Neural progenitor cell (in vitro differentiated cells): ENCODE measurements around the gene ACKR3. TPM values are rescaled to one million over a fixed set of nuclear protein-coding genes. Genes with fewer than 3 reads are reported as not detected.

Experiments
- DNase-seq: peaks from one replicate; pipeline ENCODE4 v3.0.0-alpha.2; 2016; ENCODE audit warnings: low spot score
- H2AFZ ChIP-seq: fragments of 200-600 bp; sonication (generic); replicated peaks from 2 replicates; pipeline ENCODE4 v1.6.1; 2016; ENCODE audit warnings: antibody characterized with exemption
- H3F3A ChIP-seq: fragments of 200-600 bp; sonication (generic); 2 replicates; pipeline ENCODE4 v1.6.1; 2016; ENCODE audit warnings: antibody characterized with exemption, low read depth
- H3K27ac ChIP-seq: fragments of 200-600 bp; sonication (generic); 2 replicates; pipeline ENCODE4 v1.5.1; 2016; ENCODE audit warnings: mild to moderate bottlenecking
- H3K27me3 ChIP-seq: fragments of 200-600 bp; sonication (generic); 2 replicates; pipeline ENCODE4 v1.6.1; 2016; ENCODE audit warnings: mild to moderate bottlenecking, moderate library complexity
- H3K36me3 ChIP-seq: fragments of 200-600 bp; sonication (generic); 2 replicates; pipeline ENCODE4 v1.5.1; 2016
- H3K4me1 ChIP-seq: fragments of 200-600 bp; sonication (generic); 2 replicates; pipeline ENCODE4 v1.6.1; 2016; ENCODE audit warnings: mixed run types
- H3K4me2 ChIP-seq: fragments of 200-600 bp; sonication (generic); 2 replicates; pipeline ENCODE4 v1.6.1; 2016
- H3K4me3 ChIP-seq: fragments of 200-600 bp; sonication (generic); 2 replicates; pipeline ENCODE4 v1.5.1; 2016
- H3K79me2 ChIP-seq: fragments of 200-600 bp; sonication (generic); 2 replicates; pipeline ENCODE4 v1.6.1; 2016; ENCODE audit warnings: low read depth
- H3K9ac ChIP-seq: fragments of 200-600 bp; sonication (generic); 2 replicates; pipeline ENCODE4 v1.6.1; 2016
- H3K9me3 ChIP-seq: fragments of 200-600 bp; sonication (generic); 2 replicates; pipeline ENCODE4 v1.5.1; 2016; ENCODE audit warnings: low read depth
- H4K20me1 ChIP-seq: fragments of 200-600 bp; sonication (generic); 2 replicates; pipeline ENCODE4 v1.6.1; 2016; ENCODE audit warnings: low read depth
- H3K27ac Mint-ChIP-seq: 3 replicates; pipeline ENCODE4 v1.8.0; 2021; ENCODE audit warnings: mixed read lengths
- H3K27me3 Mint-ChIP-seq: 2 replicates; pipeline ENCODE4 v1.8.0; 2022; ENCODE audit warnings: low read depth, mild to moderate bottlenecking, inconsistent platforms, moderate library complexity, mixed read lengths; ENCODE audit not compliant: insufficient read depth
- H3K36me3 Mint-ChIP-seq: 3 replicates; pipeline ENCODE4 v1.8.0; 2021; ENCODE audit warnings: mixed read lengths
- H3K4me1 Mint-ChIP-seq: 3 replicates; pipeline ENCODE4 v1.8.0; 2021; ENCODE audit warnings: mixed read lengths
- H3K4me3 Mint-ChIP-seq: 3 replicates; pipeline ENCODE4 v1.8.0; 2021; ENCODE audit warnings: mild to moderate bottlenecking, moderate library complexity, mixed read lengths
- H3K9me3 Mint-ChIP-seq: 3 replicates; pipeline ENCODE4 v1.8.0; 2020; ENCODE audit warnings: mixed read lengths
- CTCF ChIP-seq: fragments of 200-600 bp; sonication (generic); IDR thresholded peaks from 2 replicates; pipeline ENCODE4 v1.5.1; 2017; ENCODE audit warnings: antibody characterized with exemption, mild to moderate bottlenecking
- EZH2 ChIP-seq: fragments of 200-600 bp; sonication (generic); IDR thresholded peaks from 2 replicates; pipeline ENCODE4 v1.6.1; 2017; ENCODE audit warnings: antibody characterized with exemption, mild to moderate bottlenecking, moderate library complexity
- EZH2phosphoT487 ChIP-seq: fragments of 200-600 bp; sonication (generic); IDR thresholded peaks from 2 replicates; pipeline ENCODE4 v1.6.1; 2017; ENCODE audit warnings: antibody characterized with exemption
- total RNA-seq: library from RNA; depleted of rRNA; stranded (reverse); fragments of >200 nt; gene quantifications from 2 replicates; pipeline ENCODE4 v1.2.3, GENCODE V29; 2015; ENCODE audit warnings: low replicate concordance

ACKR3 gene
- 0.71 and 1.6 TPM in 2 replicates for total RNA-seq

DNA sequence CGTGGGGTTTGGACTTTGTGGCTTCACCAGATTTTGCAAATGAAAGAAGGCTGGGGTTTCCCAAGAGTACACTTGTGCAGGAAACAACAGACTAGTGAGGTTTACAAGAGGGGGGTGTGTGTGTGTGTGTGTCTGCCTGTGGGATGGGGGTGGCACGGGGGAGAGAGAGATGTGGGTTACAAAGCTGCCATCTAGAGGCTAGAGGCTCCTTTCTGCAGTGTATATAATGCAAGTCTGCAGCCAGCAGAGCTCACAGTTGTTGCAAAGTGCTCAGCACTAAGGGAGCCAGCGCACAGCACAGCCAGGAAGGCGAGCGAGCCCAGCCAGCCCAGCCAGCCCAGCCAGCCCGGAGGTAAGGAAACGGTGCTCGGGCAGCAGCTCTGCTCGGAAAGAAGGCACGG, at the start of gene ACKR3:
TSS of gene ACKR3 (plus strand) at position 253 of the 401 bp plus-strand sequence. CDS start 10,641 bp downstream, outside the sequence.
- Histone ChIP-seq H3K27ac (peak within 1 kb of the TSS; percentile 48), H3K4me1 (peaks cover 62% of the 10 kb centered on the region), H3K9ac (no peak within 1 kb of the TSS), H3K9me3 (no peaks in the 10 kb centered on the region), H3K4me3 (peak within 1 kb of the TSS; percentile 33), H3K4me2 (peak within 1 kb of the TSS; percentile 71), H4K20me1 (no peaks in the 10 kb centered on the region), H3K36me3 (no peaks in the 10 kb centered on the region), H3K27me3 (peaks cover 45% of the 10 kb centered on the region), H3F3A (peaks cover 48% of the 10 kb centered on the region), H2AFZ (no peak within 1 kb of the TSS), H3K79me2 (no peaks in the 10 kb centered on the region)
- peak within 1 kb of the TSS; percentile 83 for H3K27ac Mint-ChIP-seq
- DNase-seq: peak; percentile 87
- no peaks in the 10 kb centered on the region for H3K9me3 Mint-ChIP-seq
- no peaks in the 10 kb centered on the region for H3K36me3 Mint-ChIP-seq
- TF ChIP-seq EZH2: no peak
- TF ChIP-seq EZH2phosphoT487: no peak
- TF ChIP-seq CTCF: peak; percentile 44
- peak within 1 kb of the TSS; percentile 90 for H3K4me3 Mint-ChIP-seq
- H3K4me1 Mint-ChIP-seq: peaks cover 86% of the 10 kb centered on the region
- peaks cover 23% of the 10 kb centered on the region for H3K27me3 Mint-ChIP-seq

- H3K9me3 ChIP-seq: no peaks in the 10 kb centered on the region
- Mint-ChIP-seq H3K36me3 (no peaks in the 10 kb centered on the region), H3K9me3 (peaks cover 2% of the 10 kb centered on the region)
These were observed 48.1 kb upstream of the ACKR3 start for GRCh38 chr2:236521556-236521955.

GRCh38 chr2:236523249-236523648, 46.4 kb upstream of the ACKR3 start:
- Histone ChIP-seq H3K9ac (no peak overlapping the region), H3K36me3 (no peaks in the 10 kb centered on the region), H4K20me1 (no peaks in the 10 kb centered on the region), H3K4me2 (no peak overlapping the region), H3K4me1 (no peaks in the 10 kb centered on the region), H3F3A (no peaks in the 10 kb centered on the region), H3K4me3 (no peak overlapping the region), H3K79me2 (no peaks in the 10 kb centered on the region), H2AFZ (no peak overlapping the region), H3K27me3 (no peaks in the 10 kb centered on the region), H3K9me3 (no peaks in the 10 kb centered on the region), H3K27ac (no peak overlapping the region)
- peaks cover 2% of the 10 kb centered on the region for H3K9me3 Mint-ChIP-seq
- no peak overlapping the region for H3K27ac Mint-ChIP-seq
- H3K27me3 Mint-ChIP-seq: no peaks in the 10 kb centered on the region
- H3K4me1 Mint-ChIP-seq: no peaks in the 10 kb centered on the region
- H3K36me3 Mint-ChIP-seq: no peaks in the 10 kb centered on the region
- DNase-seq: no peak
- no peak overlapping the region for H3K4me3 Mint-ChIP-seq
- no peak for TF ChIP-seq EZH2
- TF ChIP-seq EZH2phosphoT487: no peak
- no peak for TF ChIP-seq CTCF

More at GRCh38 chr2:236521556-236521955, 48.1 kb upstream of the ACKR3 start:
- Mint-ChIP-seq H3K27me3 (no peaks in the 10 kb centered on the region), H3K4me1 (no peaks in the 10 kb centered on the region), H3K27ac (no peak overlapping the region), H3K4me3 (no peak overlapping the region)
- H3K27ac ChIP-seq: no peak overlapping the region
- no peak overlapping the region for H3K4me3 ChIP-seq
- no peak overlapping the region for H3K4me2 ChIP-seq
- no peaks in the 10 kb centered on the region for H3K79me2 ChIP-seq
- TF ChIP-seq EZH2 (no peak), CTCF (no peak), EZH2phosphoT487 (no peak)
- H3F3A ChIP-seq: no peaks in the 10 kb centered on the region
- H3K4me1 ChIP-seq: no peaks in the 10 kb centered on the region
- no peak overlapping the region for H3K9ac ChIP-seq
- H2AFZ ChIP-seq: no peak overlapping the region
- no peak for DNase-seq
- H4K20me1 ChIP-seq: no peaks in the 10 kb centered on the region
- H3K27me3 ChIP-seq: no peaks in the 10 kb centered on the region
- H3K36me3 ChIP-seq: no peaks in the 10 kb centered on the region
